Dendritic cell treated with granulocyte-macrophage colony-stimulating factor and Interleukin-4, amounts not matched to agents 40 ng/mL and 50 ng/mL, for 4 days (primary cell): ENCODE measurements around the gene ST14.

Experiments used
- H3K27ac Mint-ChIP-seq: one replicate; pipeline ENCODE4 v1.8.0; 2022; ENCODE audit warnings: mild to moderate bottlenecking, mixed read lengths
- H3K27me3 Mint-ChIP-seq: one replicate; pipeline ENCODE4 v1.8.0; 2022; ENCODE audit warnings: mild to moderate bottlenecking, mixed read lengths
- H3K36me3 Mint-ChIP-seq: one replicate; pipeline ENCODE4 v1.8.0; 2022; ENCODE audit warnings: low read depth, mixed read lengths
- H3K4me1 Mint-ChIP-seq: one replicate; pipeline ENCODE4 v1.8.0; 2022; ENCODE audit warnings: low read depth, mixed read lengths
- H3K4me3 Mint-ChIP-seq: one replicate; pipeline ENCODE4 v1.8.0; 2022; ENCODE audit warnings: mild to moderate bottlenecking, moderate library complexity, mixed read lengths
- H3K9me3 Mint-ChIP-seq: one replicate; pipeline ENCODE4 v1.8.0; 2022; ENCODE audit warnings: mixed read lengths
- intact Hi-C: fragments of 100-400 bp; cut with micrococcal nuclease; formaldehyde crosslinking; loops from one replicate; pipeline ENCODE4 v1.15.0; 2022

ST14 gene

DNA sequence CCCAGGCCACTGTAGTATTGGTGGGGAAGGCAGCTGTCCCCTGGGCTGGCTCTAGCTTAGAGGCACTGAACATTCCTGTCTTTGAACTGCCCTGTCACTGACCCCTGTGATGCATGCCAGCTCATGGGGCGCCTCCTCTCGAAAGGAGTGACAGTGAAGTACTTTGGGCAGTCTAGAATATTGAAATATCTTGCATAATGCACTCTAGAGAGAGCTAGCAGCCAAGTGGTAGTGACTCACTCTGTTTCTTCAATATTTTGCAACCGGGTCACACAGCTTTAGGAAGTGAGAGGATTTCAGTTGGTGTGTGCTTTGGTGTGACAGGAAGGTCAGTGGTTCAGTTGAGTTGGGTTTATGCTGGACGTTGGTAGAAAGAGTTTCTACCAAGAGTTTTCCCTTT, 35.5 kb upstream of the ST14 start:
- intact Hi-C loops: loop anchor here (1.0 to 5.0 kb wide), 3 partner anchors 29 to 122 kb away; partner anchors contain the start of gene PRDM10
- H3K9me3 Mint-ChIP-seq: no peaks in the 10 kb centered on the region
- H3K4me3 Mint-ChIP-seq: peak overlapping the region; percentile 23
- H3K27ac Mint-ChIP-seq: peak overlapping the region; percentile 81
- H3K36me3 Mint-ChIP-seq: peaks cover 84% of the 10 kb centered on the region
- peaks cover 69% of the 10 kb centered on the region for H3K4me1 Mint-ChIP-seq
- H3K27me3 Mint-ChIP-seq: peaks cover 2% of the 10 kb centered on the region

DNA sequence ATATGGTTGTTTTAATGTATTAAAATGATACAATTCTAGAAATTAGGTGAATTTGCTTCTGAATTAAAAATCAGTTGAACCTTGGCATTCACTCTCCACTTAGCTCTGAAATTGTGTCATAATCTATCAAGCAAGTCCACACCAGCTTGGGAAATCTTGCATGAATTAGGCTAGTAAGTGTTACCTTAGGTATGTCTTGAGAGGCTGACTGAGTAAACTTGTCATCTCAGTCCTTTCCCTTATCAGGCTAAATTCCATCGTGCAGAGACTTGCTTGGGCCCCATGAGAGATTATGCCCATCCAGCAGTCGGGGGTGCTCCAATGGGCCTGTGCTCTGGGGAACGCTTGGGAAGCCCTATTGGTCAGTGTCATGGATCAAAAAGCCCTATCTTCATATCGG, 33.9 kb upstream of the ST14 start:
- H3K27ac Mint-ChIP-seq: no peak overlapping the region
- peaks cover 89% of the 10 kb centered on the region for H3K36me3 Mint-ChIP-seq
- intact Hi-C loops: loop anchor here (2.0 kb wide), 1 partner anchor 31 kb away; no protein-coding TSS in a partner anchor
- no peak overlapping the region for H3K4me3 Mint-ChIP-seq
- H3K9me3 Mint-ChIP-seq: no peaks in the 10 kb centered on the region
- peaks cover 2% of the 10 kb centered on the region for H3K27me3 Mint-ChIP-seq
- peaks cover 56% of the 10 kb centered on the region for H3K4me1 Mint-ChIP-seq

DNA sequence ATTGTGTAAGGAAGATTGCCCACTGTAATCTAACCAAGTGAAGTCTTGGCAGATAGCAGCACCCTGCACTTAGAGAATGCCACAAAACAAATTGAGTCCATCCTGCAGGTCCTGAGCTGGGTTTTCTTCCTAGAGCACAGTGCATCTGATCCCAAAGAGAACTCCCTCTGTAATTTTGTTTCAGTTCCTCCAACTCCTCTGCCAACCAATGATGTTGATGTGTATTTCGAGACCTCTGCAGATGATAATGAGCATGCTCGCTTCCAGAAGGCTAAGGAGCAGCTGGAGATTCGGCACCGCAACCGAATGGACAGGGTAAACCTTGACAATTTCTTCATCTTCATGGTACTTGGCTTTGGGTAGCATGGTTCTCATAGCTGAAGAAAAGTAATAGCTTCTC, 33.1 kb upstream of the ST14 start:
- intact Hi-C loops: no loop called here
- Mint-ChIP-seq H3K9me3 (no peaks in the 10 kb centered on the region), H3K4me1 (peaks cover 56% of the 10 kb centered on the region), H3K4me3 (no peak overlapping the region), H3K27ac (no peak overlapping the region), H3K27me3 (peaks cover 2% of the 10 kb centered on the region), H3K36me3 (peaks cover 89% of the 10 kb centered on the region)

DNA sequence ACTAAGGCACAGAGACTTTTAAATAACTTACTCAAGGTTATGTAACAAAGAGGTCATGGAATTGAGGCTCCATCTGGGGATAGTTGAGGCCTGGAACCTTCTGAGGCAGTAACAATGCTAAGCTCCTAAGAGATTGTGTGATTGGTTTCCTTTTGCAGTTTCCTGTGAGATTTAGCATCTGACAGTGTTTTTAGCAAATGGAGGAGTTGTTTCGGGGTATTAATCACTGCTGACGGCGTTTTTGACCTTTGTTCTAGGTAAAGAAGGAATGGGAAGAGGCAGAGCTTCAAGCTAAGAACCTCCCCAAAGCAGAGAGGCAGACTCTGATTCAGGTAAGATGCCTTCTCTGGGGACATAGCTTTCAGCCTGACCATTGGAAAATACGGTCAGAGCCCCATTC, 32.1 kb upstream of the ST14 start:
- H3K9me3 Mint-ChIP-seq: no peaks in the 10 kb centered on the region
- H3K4me3 Mint-ChIP-seq: no peak overlapping the region
- peaks cover 2% of the 10 kb centered on the region for H3K27me3 Mint-ChIP-seq
- H3K36me3 Mint-ChIP-seq: peaks cover 86% of the 10 kb centered on the region
- H3K27ac Mint-ChIP-seq: no peak overlapping the region
- peaks cover 52% of the 10 kb centered on the region for H3K4me1 Mint-ChIP-seq
- intact Hi-C loops: no loop called here

DNA sequence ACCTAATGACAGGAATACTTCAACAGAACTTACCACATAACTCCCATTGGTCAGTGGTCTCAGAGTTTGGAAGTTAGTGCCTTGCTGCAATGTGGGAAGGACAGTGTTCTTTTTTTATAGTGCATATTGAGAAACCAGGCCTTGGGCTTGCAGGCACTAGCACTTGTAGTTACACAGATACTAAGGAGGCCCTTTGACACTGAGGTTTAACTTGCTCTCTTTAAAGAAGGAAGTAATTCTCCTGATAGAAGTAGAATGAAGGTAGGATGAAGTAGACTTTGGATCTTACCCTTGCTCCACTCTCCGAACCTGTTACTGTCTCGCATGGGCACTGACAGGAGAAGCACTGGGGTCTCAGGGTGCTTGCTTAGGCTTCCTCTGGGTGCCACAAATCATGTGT, 31.0 kb upstream of the ST14 start:
- H3K9me3 Mint-ChIP-seq: no peaks in the 10 kb centered on the region
- peaks cover 45% of the 10 kb centered on the region for H3K4me1 Mint-ChIP-seq
- H3K36me3 Mint-ChIP-seq: peaks cover 85% of the 10 kb centered on the region
- peaks cover 2% of the 10 kb centered on the region for H3K27me3 Mint-ChIP-seq
- H3K27ac Mint-ChIP-seq: no peak overlapping the region
- intact Hi-C loops: no loop called here
- no peak overlapping the region for H3K4me3 Mint-ChIP-seq

DNA sequence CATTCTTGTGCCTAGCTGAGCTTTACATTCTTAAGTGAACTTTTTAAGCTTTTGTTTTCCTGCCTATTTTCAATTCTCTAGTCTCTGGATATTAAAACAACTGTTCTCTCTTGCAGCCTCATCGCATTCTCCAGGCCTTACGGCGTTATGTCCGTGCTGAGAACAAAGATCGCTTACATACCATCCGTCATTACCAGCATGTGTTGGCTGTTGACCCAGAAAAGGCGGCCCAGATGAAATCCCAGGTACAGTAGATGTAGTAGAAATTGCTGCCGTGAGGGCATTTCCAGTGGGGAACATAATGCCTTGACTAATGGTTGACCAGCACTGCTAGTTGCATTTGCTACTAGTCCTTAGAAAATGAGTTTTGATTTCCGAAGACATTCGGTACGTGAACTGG, 29.7 kb upstream of the ST14 start:
- intact Hi-C loops: no loop called here

DNA sequence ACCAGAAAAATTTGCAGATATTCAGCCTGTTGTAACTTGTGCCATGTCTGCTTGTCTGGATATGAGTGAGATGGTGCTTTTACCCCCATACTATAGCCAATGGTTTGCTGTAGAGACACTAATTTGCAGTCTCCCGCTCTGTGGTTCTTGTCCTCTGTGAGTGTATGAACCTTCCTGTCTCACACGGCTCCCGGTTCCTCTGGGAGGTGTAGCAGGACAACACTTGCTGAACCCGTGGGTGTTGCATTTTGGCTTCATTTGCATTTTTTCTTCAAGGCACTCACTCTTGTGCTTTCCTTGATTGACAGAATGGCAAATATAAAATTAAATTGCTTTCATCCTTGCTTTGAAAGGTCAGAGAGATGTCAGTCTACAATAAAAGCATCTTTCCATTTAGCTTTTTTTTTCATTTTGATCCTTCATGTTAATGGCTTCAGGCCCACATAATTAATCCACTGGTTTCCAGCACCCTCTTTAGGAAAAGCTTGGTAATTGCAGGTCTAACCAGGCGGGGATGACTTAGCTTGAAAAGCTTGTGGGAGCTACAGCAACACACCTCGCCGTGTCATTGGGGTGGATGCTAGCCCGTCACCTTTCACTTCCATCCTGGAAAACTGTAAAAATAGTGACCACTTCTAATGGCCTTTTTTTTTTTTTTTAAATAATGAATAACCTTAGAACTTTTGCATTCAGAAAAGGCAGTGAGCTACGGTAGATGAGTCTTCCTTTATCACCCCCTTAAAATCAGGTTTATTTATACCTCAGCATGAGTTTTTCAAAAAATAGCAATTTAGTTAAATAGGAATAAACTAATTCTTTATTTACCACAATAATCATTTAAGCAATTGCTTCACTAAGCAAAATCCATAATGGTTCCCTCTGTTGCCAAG, 27.4 kb upstream of the ST14 start:
- intact Hi-C loops: loop anchor here (1.0 kb wide), 1 partner anchor 209 kb away; no protein-coding TSS in a partner anchor
- peaks cover 96% of the 10 kb centered on the region for H3K36me3 Mint-ChIP-seq
- H3K9me3 Mint-ChIP-seq: no peaks in the 10 kb centered on the region
- no peak overlapping the region for H3K27ac Mint-ChIP-seq
- H3K4me1 Mint-ChIP-seq: peaks cover 16% of the 10 kb centered on the region
- no peaks in the 10 kb centered on the region for H3K27me3 Mint-ChIP-seq
- no peak overlapping the region for H3K4me3 Mint-ChIP-seq

More for the DNA sequence above, 29.7 kb upstream of the ST14 start:
- Mint-ChIP-seq H3K4me3 (no peak overlapping the region), H3K36me3 (peaks cover 85% of the 10 kb centered on the region), H3K27ac (no peak overlapping the region), H3K27me3 (no peaks in the 10 kb centered on the region), H3K9me3 (no peaks in the 10 kb centered on the region), H3K4me1 (peaks cover 32% of the 10 kb centered on the region)

DNA sequence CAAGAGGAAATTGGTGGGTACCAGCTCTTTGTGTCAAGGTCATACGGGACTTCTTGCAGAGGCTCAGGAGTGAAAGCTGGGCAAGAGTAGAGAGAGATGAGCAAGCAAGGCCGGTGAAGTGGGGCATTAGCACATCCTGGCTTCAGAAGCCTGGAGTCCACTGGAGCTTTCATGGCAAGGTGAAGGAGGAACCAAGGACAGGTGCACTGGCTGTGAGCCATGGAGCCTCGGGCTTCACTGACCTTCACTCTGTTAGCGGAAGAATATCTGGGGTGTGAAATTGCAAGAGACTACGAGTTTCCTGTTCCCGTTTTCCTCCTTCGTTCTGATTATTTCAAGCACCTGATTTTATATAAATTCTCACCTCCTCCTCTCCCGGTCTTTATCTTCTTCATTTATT, 25.9 kb upstream of the ST14 start:
- H3K36me3 Mint-ChIP-seq: peaks cover 94% of the 10 kb centered on the region
- H3K4me1 Mint-ChIP-seq: peaks cover 16% of the 10 kb centered on the region
- H3K27me3 Mint-ChIP-seq: no peaks in the 10 kb centered on the region
- intact Hi-C loops: no loop called here
- no peak overlapping the region for H3K27ac Mint-ChIP-seq
- no peak overlapping the region for H3K4me3 Mint-ChIP-seq
- no peaks in the 10 kb centered on the region for H3K9me3 Mint-ChIP-seq

DNA sequence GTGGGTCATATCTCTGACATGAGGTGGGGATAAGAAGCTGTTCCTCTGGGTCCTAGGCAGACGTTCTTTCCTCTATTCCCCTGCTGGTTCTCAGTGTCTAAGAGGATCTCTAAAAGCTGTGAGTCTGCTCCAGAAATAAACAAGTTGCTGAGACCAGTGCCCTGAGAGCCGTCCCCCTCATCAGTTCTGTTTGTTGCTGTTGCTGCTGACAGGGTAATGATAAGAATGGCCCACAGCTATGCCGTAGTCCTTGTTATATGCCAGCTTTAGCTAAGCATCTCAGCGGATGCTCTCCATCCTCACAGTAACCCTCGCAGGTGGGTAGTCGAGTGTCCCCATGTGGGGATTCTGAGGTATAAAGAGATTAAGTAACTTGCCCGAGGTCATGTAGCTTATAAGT, 23.5 kb upstream of the ST14 start:
- peaks cover 93% of the 10 kb centered on the region for H3K36me3 Mint-ChIP-seq
- H3K9me3 Mint-ChIP-seq: no peaks in the 10 kb centered on the region
- H3K27me3 Mint-ChIP-seq: no peaks in the 10 kb centered on the region
- intact Hi-C loops: no loop called here
- H3K4me1 Mint-ChIP-seq: peaks cover 10% of the 10 kb centered on the region
- no peak overlapping the region for H3K4me3 Mint-ChIP-seq
- H3K27ac Mint-ChIP-seq: no peak overlapping the region

DNA sequence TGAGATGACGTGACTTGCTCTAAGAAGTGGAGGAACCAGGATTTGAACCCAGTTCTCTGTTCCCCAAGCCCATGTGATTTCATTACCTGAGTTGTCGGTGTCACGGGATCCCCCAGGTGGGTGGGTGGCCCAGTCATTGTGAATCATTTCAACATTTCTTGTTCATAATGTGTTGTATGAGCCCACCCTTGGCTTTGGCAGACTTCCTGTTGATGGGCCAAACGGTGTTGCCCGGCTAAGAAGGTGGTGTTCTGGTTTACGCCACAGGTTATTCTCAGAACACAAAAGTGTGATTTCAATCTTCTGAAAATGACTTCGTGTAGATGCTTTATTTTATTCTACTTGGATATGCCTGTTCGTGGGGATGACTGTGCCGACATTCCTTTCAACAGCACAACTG, 21.6 kb upstream of the ST14 start:
- Mint-ChIP-seq H3K9me3 (no peaks in the 10 kb centered on the region), H3K27ac (no peak overlapping the region), H3K27me3 (no peaks in the 10 kb centered on the region), H3K4me1 (peaks cover 14% of the 10 kb centered on the region), H3K36me3 (peaks cover 97% of the 10 kb centered on the region), H3K4me3 (no peak overlapping the region)
- intact Hi-C loops: no loop called here

DNA sequence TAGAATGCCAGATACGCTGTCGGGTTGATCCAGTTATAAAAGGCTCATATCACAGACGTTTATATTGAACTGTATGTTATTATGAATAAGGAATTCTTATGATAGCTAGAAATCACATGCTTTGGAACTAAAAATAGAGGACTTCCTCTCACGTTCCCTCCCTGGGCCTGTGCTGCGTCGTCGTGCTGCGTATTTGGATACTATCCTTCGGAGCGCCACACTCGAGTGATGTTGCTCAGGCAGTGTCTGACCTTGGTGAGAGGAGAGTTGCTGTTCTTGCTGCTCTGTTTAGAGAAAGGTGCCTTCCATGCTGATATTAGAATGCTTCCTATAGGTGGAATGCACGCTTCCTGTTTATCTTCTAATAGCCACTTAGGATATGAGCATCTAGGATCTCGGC, 20.2 kb upstream of the ST14 start:
- Mint-ChIP-seq H3K4me3 (no peak overlapping the region), H3K9me3 (no peaks in the 10 kb centered on the region), H3K36me3 (peaks cover 97% of the 10 kb centered on the region), H3K27me3 (no peaks in the 10 kb centered on the region), H3K27ac (no peak overlapping the region), H3K4me1 (peaks cover 24% of the 10 kb centered on the region)
- intact Hi-C loops: no loop called here

DNA sequence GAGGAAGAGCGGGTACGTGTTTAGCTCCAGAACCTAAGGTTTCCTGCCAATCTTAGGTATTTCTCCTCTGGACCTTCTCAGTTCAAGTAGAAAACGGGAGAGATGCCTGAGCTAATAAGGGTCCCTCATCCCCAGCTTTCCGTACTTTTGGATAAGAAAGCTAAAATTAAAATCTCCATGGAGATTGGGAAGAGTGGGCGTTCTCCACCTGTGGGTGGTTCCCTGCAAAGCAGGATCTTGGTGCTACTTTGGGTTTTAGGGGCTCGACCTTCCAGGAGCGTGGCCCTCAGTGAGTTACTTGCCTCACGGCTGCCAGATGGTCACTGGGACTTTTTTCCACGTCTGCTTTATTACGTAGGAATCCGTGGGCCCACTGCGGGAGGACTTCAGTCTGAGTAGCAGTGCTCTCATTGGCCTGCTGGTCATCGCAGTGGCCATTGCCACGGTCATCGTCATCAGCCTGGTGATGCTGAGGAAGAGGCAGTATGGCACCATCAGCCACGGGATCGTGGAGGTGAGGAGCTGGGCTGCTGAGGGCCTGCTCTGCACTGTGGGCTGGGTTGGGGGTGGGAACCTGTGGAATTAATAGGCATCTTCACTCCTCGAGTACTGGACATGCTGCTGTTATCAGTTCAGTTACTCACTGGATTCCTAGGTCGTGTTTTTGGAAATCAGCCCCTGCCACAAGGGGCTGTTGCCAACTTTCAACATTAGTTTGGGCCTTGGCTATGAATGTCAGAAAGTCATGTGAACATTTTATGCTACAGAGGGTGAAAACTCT, 17.8 kb upstream of the ST14 start:
- Mint-ChIP-seq H3K27ac (no peak overlapping the region), H3K4me3 (no peak overlapping the region), H3K36me3 (peaks cover 87% of the 10 kb centered on the region), H3K9me3 (no peaks in the 10 kb centered on the region), H3K4me1 (peaks cover 46% of the 10 kb centered on the region), H3K27me3 (no peaks in the 10 kb centered on the region)
- intact Hi-C loops: no loop called here

DNA sequence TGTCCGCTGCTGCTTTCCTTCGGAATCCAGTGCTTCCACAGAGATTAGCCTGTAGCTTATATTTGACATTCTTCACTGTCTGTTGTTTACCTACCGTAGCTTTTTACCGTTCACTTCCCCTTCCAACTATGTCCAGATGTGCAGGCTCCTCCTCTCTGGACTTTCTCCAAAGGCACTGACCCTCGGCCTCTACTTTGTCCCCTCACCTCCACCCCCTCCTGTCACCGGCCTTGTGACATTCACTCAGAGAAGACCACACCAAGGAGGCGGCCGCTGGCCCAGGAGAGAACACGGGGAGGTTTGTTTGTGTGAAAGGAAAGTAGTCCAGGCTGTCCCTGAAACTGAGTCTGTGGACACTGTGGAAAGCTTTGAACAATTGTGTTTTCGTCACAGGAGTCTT, 15.4 kb upstream of the ST14 start:
- no peak overlapping the region for H3K27ac Mint-ChIP-seq
- no peaks in the 10 kb centered on the region for H3K9me3 Mint-ChIP-seq
- H3K4me1 Mint-ChIP-seq: peaks cover 54% of the 10 kb centered on the region
- intact Hi-C loops: no loop called here
- H3K4me3 Mint-ChIP-seq: no peak overlapping the region
- peaks cover 77% of the 10 kb centered on the region for H3K36me3 Mint-ChIP-seq
- H3K27me3 Mint-ChIP-seq: no peaks in the 10 kb centered on the region

DNA sequence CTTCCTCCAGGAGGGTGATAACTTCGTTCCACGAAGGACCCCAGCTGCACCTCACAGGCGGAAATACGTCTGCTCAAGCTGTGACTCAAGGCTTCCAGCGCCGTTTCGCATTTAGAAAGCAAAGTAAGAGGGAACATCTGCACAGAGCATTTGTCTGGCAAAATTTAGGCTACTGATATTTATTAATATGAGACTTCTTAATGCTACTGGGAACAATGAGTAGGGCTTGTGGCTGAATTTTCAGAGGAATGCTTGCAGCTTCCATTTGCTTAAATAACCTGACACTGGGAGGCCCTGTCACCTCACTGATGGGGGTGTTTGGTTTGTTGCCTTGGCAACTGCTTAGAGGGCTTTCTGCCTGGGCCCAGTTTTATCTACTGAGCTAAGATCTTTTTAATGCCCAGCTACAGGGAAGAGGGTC, 14.7 kb upstream of the ST14 start:
- peak overlapping the region; percentile 71 for H3K27ac Mint-ChIP-seq
- intact Hi-C loops: loop anchor here (5.0 kb wide), 1 partner anchor 37 kb away; no protein-coding TSS in a partner anchor
- peaks cover 72% of the 10 kb centered on the region for H3K36me3 Mint-ChIP-seq
- H3K27me3 Mint-ChIP-seq: no peaks in the 10 kb centered on the region
- no peaks in the 10 kb centered on the region for H3K9me3 Mint-ChIP-seq
- peaks cover 54% of the 10 kb centered on the region for H3K4me1 Mint-ChIP-seq
- no peak overlapping the region for H3K4me3 Mint-ChIP-seq
